Duodenal mucosa (tissue), 2 donors: ENCODE results near the gene TGFBR3L.

ENCODE experiments used
- H3K27ac ChIP-seq: one replicate; pipeline ENCODE4 v1.7.0; 2013; ENCODE audit warnings: low read depth, low read length
- H3K27me3 ChIP-seq, 2 donors: one replicate each; pipeline ENCODE4 v1.7.0; 2013; ENCODE audit warnings: low read length in 2 of 2, control low read depth in 1 of 2; ENCODE audit not compliant: insufficient read depth in 2 of 2, control insufficient read depth in 1 of 2
- H3K36me3 ChIP-seq, 2 donors: one replicate each; pipeline ENCODE4 v1.7.0; 2013; ENCODE audit warnings: low read length in 2 of 2, control low read depth in 1 of 2; ENCODE audit not compliant: insufficient read depth in 2 of 2, control insufficient read depth in 1 of 2
- H3K4me1 ChIP-seq, 2 donors: one replicate each; pipeline ENCODE4 v1.7.0; 2013; ENCODE audit warnings: low read length in 2 of 2, control low read depth in 1 of 2; ENCODE audit not compliant: insufficient read depth in 2 of 2, control insufficient read depth in 1 of 2
- H3K4me3 ChIP-seq, 2 donors: one replicate each; pipeline ENCODE4 v1.7.0; 2013; ENCODE audit warnings: low read length in 2 of 2, low read depth in 1 of 2
- H3K9ac ChIP-seq, 2 donors: one replicate each; pipeline ENCODE4 v1.7.0; 2013; ENCODE audit warnings: low read length in 2 of 2, low read depth in 1 of 2
- H3K9me3 ChIP-seq, 2 donors: one replicate each; pipeline ENCODE4 v1.7.0; 2013; ENCODE audit warnings: low read length in 2 of 2, control low read depth in 1 of 2; ENCODE audit not compliant: control insufficient read depth in 1 of 2

TGFBR3L gene

GRCh38 chr19:7870571-7871436 lies 43.8 kb upstream of the TGFBR3L start:
- Histone ChIP-seq H3K4me3 (peak overlapping the region in 1 of 2 donors; percentile 34), H3K4me1 (peaks cover 7 to 25% of the 10 kb centered on the region in 2 donors), H3K9ac (no peak overlapping the region), H3K36me3 (no peaks in the 10 kb centered on the region), H3K27me3 (peaks cover 26 to 32% of the 10 kb centered on the region in 2 donors), H3K9me3 (no peaks in the 10 kb centered on the region), H3K27ac (no peak overlapping the region)

GRCh38 chr19:7871437-7872305 lies 43.0 kb upstream of the TGFBR3L start:
- Histone ChIP-seq H3K27me3 (peaks cover 22 to 33% of the 10 kb centered on the region in 2 donors), H3K4me3 (peak overlapping the region in 1 of 2 donors; percentile 34), H3K4me1 (peaks cover 7 to 25% of the 10 kb centered on the region in 2 donors), H3K9ac (peak overlapping the region in 1 of 2 donors; percentile 38), H3K9me3 (no peaks in the 10 kb centered on the region), H3K36me3 (no peaks in the 10 kb centered on the region), H3K27ac (no peak overlapping the region)

- Histone ChIP-seq H3K4me1 (peaks cover 7 to 25% of the 10 kb centered on the region in 2 donors), H3K9ac (no peak overlapping the region), H3K4me3 (peak overlapping the region in 1 of 2 donors; percentile 34)
Observed at GRCh38 chr19:7872306-7873204, 42.1 kb upstream of the TGFBR3L start.

GRCh38 chr19:7873304-7874075 lies 41.1 kb upstream of the TGFBR3L start:
- H3K4me1 ChIP-seq, result peaks cover 5 to 21% of the 10 kb centered on the region in 2 donors
- H3K9ac ChIP-seq, result no peak overlapping the region
- no peak overlapping the region for H3K27ac ChIP-seq
- no peaks in the 10 kb centered on the region for H3K9me3 ChIP-seq
- no peak overlapping the region for H3K4me3 ChIP-seq
- H3K36me3 ChIP-seq, result no peaks in the 10 kb centered on the region
- H3K27me3 ChIP-seq, result peaks cover 18 to 24% of the 10 kb centered on the region in 2 donors

More at GRCh38 chr19:7872306-7873204, 42.1 kb upstream of the TGFBR3L start:
- Histone ChIP-seq H3K27me3 (peaks cover 18 to 24% of the 10 kb centered on the region in 2 donors), H3K27ac (no peak overlapping the region), H3K9me3 (no peaks in the 10 kb centered on the region), H3K36me3 (no peaks in the 10 kb centered on the region)

DNA sequence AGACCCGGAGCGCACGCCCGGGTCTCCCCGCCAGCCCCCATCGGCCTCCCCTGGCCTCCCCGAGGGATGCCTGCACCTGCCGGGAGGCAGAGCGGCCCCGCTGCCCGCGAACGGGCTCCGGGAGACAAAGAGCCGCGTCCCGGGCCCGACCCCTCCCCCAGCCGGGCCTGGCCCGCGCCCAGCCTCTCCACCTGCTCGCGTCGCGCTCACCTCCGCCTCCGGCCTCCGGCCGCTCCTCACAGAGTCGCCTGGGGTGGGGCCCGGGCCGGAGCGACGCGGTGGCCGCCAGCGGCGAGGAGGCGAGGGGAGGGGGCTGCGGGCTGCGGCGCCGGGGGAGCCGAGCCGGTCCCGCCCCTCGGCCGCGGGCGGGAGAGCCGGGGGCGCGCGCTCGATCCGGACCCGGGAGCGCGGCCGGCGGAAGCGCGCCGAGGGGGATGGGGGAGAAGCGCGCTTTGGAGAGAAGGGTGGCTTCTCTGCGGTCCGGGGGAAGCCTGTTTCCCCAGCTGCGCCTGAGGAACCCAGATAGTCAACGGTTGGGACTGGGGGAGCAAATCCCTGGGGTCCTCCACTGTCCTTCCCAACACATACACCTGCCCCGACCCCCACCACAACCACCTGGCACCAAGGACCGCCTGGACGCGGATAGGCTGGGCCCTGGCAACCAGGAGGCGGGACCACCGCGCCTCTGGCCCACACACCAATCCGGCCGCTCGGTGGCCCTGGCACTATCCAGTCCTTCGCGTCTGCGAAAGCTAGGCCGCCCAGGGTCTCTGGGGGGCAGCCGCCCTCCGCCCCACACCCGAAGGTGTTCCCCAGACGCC lies 40.3 kb upstream of the TGFBR3L start, which contains the start of gene PRR36:
TSS of gene PRR36 (minus strand) at position 315 of the 821 bp plus-strand sequence. CDS start 701 bp downstream, outside the sequence.
- Histone ChIP-seq H3K27me3 (peaks cover 18 to 24% of the 10 kb centered on the region in 2 donors), H3K36me3 (no peaks in the 10 kb centered on the region), H3K4me3 (no peak within 1 kb of the TSS), H3K27ac (no peak within 1 kb of the TSS), H3K9ac (no peak within 1 kb of the TSS), H3K4me1 (peaks cover 0 to 16% of the 10 kb centered on the region in 2 donors), H3K9me3 (no peaks in the 10 kb centered on the region)

DNA sequence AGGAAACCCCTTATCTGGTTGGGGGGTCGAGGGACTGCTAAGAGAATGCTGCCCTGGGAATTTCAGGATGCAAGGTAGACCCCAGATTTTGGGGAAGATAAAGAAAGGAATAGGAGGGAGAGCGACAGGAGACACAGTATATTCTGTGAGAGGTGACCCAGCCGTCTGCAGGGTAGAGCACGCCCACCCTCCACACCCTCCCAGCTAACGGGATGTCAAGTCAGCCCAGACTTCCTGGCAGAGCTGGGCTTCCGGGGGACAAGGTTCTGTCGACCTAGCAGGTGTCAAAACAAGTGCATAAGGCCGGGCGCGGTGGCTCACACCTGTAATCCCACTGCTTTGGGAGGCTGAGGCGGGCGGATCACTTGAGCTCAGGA lies 39.7 kb upstream of the TGFBR3L start:
- H3K27ac ChIP-seq, result no peak overlapping the region
- peaks cover 18 to 24% of the 10 kb centered on the region in 2 donors for H3K27me3 ChIP-seq
- no peaks in the 10 kb centered on the region for H3K36me3 ChIP-seq
- no peak overlapping the region for H3K4me3 ChIP-seq
- H3K9me3 ChIP-seq, result no peaks in the 10 kb centered on the region
- no peak overlapping the region for H3K9ac ChIP-seq
- H3K4me1 ChIP-seq, result peaks cover 0 to 16% of the 10 kb centered on the region in 2 donors

DNA sequence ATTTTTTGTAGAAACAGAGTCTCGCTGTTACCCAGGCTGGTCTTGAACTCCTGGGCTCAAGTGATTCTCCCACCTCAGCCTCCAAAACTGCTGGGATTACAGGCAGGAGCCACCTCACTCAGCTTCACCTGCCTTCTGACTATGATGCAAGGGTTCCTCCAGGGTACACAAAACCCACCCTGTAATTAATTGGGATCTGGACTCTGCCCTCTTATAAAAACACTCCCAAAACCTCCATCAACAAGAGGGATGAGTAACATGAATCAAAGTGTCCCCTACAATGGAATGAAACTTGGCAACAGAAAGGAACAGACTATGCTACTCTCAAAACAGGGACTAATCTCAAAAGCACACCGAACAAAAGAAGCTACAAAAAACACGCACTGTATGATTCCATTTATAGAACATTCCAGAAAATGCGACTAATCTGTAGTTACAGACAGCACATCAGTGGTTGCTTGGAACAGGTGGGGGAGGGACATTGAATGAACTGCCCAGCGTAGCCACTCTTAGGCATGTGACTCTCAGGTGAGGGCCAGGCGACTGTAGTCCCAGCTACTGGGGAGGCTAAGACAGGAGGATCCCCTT lies 37.3 kb upstream of the TGFBR3L start:
- Histone ChIP-seq H3K4me3 (no peak overlapping the region), H3K9me3 (no peaks in the 10 kb centered on the region), H3K4me1 (peaks cover 0 to 9% of the 10 kb centered on the region in 2 donors), H3K9ac (no peak overlapping the region), H3K27me3 (peaks cover 18 to 23% of the 10 kb centered on the region in 2 donors), H3K27ac (no peak overlapping the region), H3K36me3 (no peaks in the 10 kb centered on the region)

GRCh38 chr19:7879111-7879807 lies 35.4 kb upstream of the TGFBR3L start:
- Histone ChIP-seq H3K36me3 (no peaks in the 10 kb centered on the region), H3K27me3 (peaks cover 6 to 11% of the 10 kb centered on the region in 2 donors), H3K9ac (no peak overlapping the region), H3K4me1 (peaks cover 0 to 3% of the 10 kb centered on the region in 2 donors), H3K9me3 (no peaks in the 10 kb centered on the region), H3K4me3 (no peak overlapping the region), H3K27ac (no peak overlapping the region)
